PFSK-1 (cell line): Measurements from ENCODE around the gene SH2D3C. TPM values are rescaled to one million over a fixed set of nuclear protein-coding genes. Genes with fewer than 3 reads are reported as not detected.

Experiments
- FOXP2 ChIP-seq: optimal IDR thresholded peaks from 2 replicates; pipeline ENCODE3; 2011; ENCODE audit warnings: borderline replicate concordance, control low read depth, inconsistent platforms; ENCODE audit not compliant: insufficient read depth; ENCODE audit errors: extremely low read length, extremely low read depth
- POLR2AphosphoS5 ChIP-seq: IDR thresholded peaks from 2 replicates; pipeline ENCODE4 v1.6.1; 2012; ENCODE audit warnings: low read depth, mild to moderate bottlenecking, control low read depth, low read length, moderate library complexity
- REST ChIP-seq, 2 experiments: IDR thresholded peaks; 2 replicates each; pipeline versions ENCODE4 v1.6.1 to v1.8.0; 2011 to 2012; ENCODE audit warnings: low read depth in 2 of 2, low read length in 2 of 2, control low read depth in 1 of 2, inconsistent platforms in 1 of 2, mild to moderate bottlenecking in 1 of 2, moderate library complexity in 1 of 2; ENCODE audit not compliant: insufficient read depth in 1 of 2
- SIN3A ChIP-seq: IDR thresholded peaks from 2 replicates; pipeline ENCODE4 v1.6.1; 2012; ENCODE audit warnings: mild to moderate bottlenecking, low read length, moderate library complexity, borderline replicate concordance; ENCODE audit not compliant: insufficient read depth
- TAF1 ChIP-seq: IDR thresholded peaks from 2 replicates; pipeline ENCODE4 v1.6.1; 2012; ENCODE audit warnings: low read length, control low read depth, borderline replicate concordance; ENCODE audit not compliant: insufficient read depth
- polyA plus RNA-seq: library from polyadenylated mRNA; unstranded; fragments of >200 nt; gene quantifications from one replicate; pipeline ENCODE4 v1.2.1, GENCODE V29; 2012; ENCODE audit warnings: low read depth, missing spikeins; ENCODE audit not compliant: insufficient read length

Gene SH2D3C
- 2.2 TPM for polyA plus RNA-seq

GRCh38 chr9:127778280-127779135 lies at the start of gene SH2D3C:
Gene SH2D3C (minus strand): TSS chr9:127778666. CDS start chr9:127778627, 39 bp downstream.
- TF ChIP-seq FOXP2 (no peak), TAF1 (no peak), SIN3A (no peak), REST (IDR thresholded peaks at IDR 0.05; ENCODE audit: insufficient read depth in 1 of 2, low read depth in 2 of 2, low read length in 2 of 2) (no peak), POLR2AphosphoS5 (no peak)

GRCh38 chr9:127826253-127826913 lies 47.9 kb upstream of the SH2D3C start:
- TF ChIP-seq REST (IDR thresholded peaks at IDR 0.05; ENCODE audit: insufficient read depth in 1 of 2, low read depth in 2 of 2, low read length in 2 of 2) (no peak), SIN3A (no peak), TAF1 (no peak), POLR2AphosphoS5 (no peak)

- TF ChIP-seq SIN3A (no peak), TAF1 (no peak), POLR2AphosphoS5 (no peak), FOXP2 (no peak), REST (IDR thresholded peaks at IDR 0.05; ENCODE audit: insufficient read depth in 1 of 2, low read depth in 2 of 2, low read length in 2 of 2) (no peak)
Measured at GRCh38 chr9:127825319-127826051, 47.0 kb upstream of the SH2D3C start.

- TF ChIP-seq TAF1 (no peak), SIN3A (no peak), FOXP2 (no peak), POLR2AphosphoS5 (no peak), REST (IDR thresholded peaks at IDR 0.05; ENCODE audit: insufficient read depth in 1 of 2, low read depth in 2 of 2, low read length in 2 of 2) (no peak)
Measured at GRCh38 chr9:127822108-127822507, 43.6 kb upstream of the SH2D3C start.
